CD14-positive monocyte (primary cell): ENCODE results near the gene ARHGAP15. TPM values are rescaled to one million over a fixed set of nuclear protein-coding genes. Genes with fewer than 3 reads are reported as not detected.

Source experiments
- DNase-seq, 3 donors: peaks; one replicate each; pipeline ENCODE4 v3.0.0-alpha.2; 2011 to 2022
- H2AFZ ChIP-seq: 2 replicates; pipeline ENCODE4 v1.6.0; 2012; ENCODE audit warnings: mild to moderate bottlenecking, low read depth, low read length, inconsistent platforms; ENCODE audit not compliant: insufficient read depth, poor library complexity, severe bottlenecking
- H3K27ac ChIP-seq, 2 donors: 1 replicate in 1 of 2; 2 replicates in 1 of 2; pipeline ENCODE4 v1.5.1; 2012 to 2013; ENCODE audit warnings: low read length in 2 of 2, control low read depth in 1 of 2, inconsistent platforms in 1 of 2, low read depth in 1 of 2, mild to moderate bottlenecking in 1 of 2
- H3K27me3 ChIP-seq, 2 donors: one replicate each; pipeline versions ENCODE4 v1.6.0 to v1.6.1; 2011 to 2013; ENCODE audit warnings: low read length in 2 of 2; ENCODE audit not compliant: control insufficient read depth in 2 of 2, insufficient read depth in 2 of 2
- H3K36me3 ChIP-seq, 2 donors: replicated peaks in 1 of 2; 1 replicate in 1 of 2; 2 replicates in 1 of 2; pipeline versions ENCODE4 v1.5.1 to v1.6.1; 2012 to 2013; ENCODE audit warnings: low read length in 2 of 2, control low read depth in 1 of 2, inconsistent platforms in 1 of 2, mild to moderate bottlenecking in 1 of 2; ENCODE audit not compliant: insufficient read depth in 2 of 2, control insufficient read depth in 1 of 2
- H3K4me1 ChIP-seq, 2 donors: 1 replicate in 1 of 2; 2 replicates in 1 of 2; pipeline versions ENCODE4 v1.5.1 to v1.6.1; 2012 to 2013; ENCODE audit warnings: low read length in 2 of 2, control low read depth in 1 of 2, inconsistent platforms in 1 of 2, mild to moderate bottlenecking in 1 of 2, moderate library complexity in 1 of 2; ENCODE audit not compliant: insufficient read depth in 2 of 2, control insufficient read depth in 1 of 2
- H3K4me2 ChIP-seq: replicated peaks from 2 replicates; pipeline ENCODE3; 2012; ENCODE audit warnings: low read length, moderate library complexity, mild to moderate bottlenecking; ENCODE audit not compliant: poor library complexity, severe bottlenecking; ENCODE audit errors: extremely low read depth
- H3K4me3 ChIP-seq, 3 experiments: fragments of 200-600 bp in 1 of 3; sonication (generic) in 1 of 3; replicated peaks in 1 of 3; 1 replicate in 2 of 3; 2 replicates in 1 of 3; pipeline ENCODE4 v1.5.1; 2011 to 2013; ENCODE audit warnings: low read length in 3 of 3, mild to moderate bottlenecking in 3 of 3, control low read depth in 2 of 3, low read depth in 2 of 3, inconsistent platforms in 1 of 3, moderate library complexity in 1 of 3
- H3K79me2 ChIP-seq: 2 replicates; pipeline ENCODE4 v1.6.0; 2012; ENCODE audit warnings: mild to moderate bottlenecking, control low read depth, inconsistent platforms, low read length, moderate library complexity; ENCODE audit not compliant: insufficient read depth
- H3K9ac ChIP-seq: 2 replicates; pipeline ENCODE4 v1.6.0; 2017; ENCODE audit warnings: low read length, mild to moderate bottlenecking; ENCODE audit not compliant: insufficient read depth, poor library complexity, severe bottlenecking
- H3K9me3 ChIP-seq, 2 donors: replicated peaks in 1 of 2; 1 replicate in 1 of 2; 2 replicates in 1 of 2; pipeline versions ENCODE4 v1.5.1 to v1.6.1; 2012 to 2013; ENCODE audit warnings: low read length in 2 of 2, control low read depth in 1 of 2; ENCODE audit not compliant: control insufficient read depth in 1 of 2, insufficient read depth in 1 of 2
- H4K20me1 ChIP-seq: 2 replicates; pipeline ENCODE4 v1.6.0; 2012; ENCODE audit warnings: mild to moderate bottlenecking, low read length, control low read depth, moderate library complexity; ENCODE audit not compliant: insufficient read depth
- H3K27ac Mint-ChIP-seq, 7 donors: one replicate each; pipeline ENCODE4 v1.8.0; 2020; ENCODE audit warnings: mild to moderate bottlenecking in 7 of 7, mixed read lengths in 7 of 7, moderate library complexity in 6 of 7, inconsistent platforms in 2 of 7
- H3K27me3 Mint-ChIP-seq, 3 donors: one replicate each; pipeline ENCODE4 v1.8.0; 2021 to 2022; ENCODE audit warnings: low read depth in 3 of 3, mild to moderate bottlenecking in 3 of 3, mixed read lengths in 3 of 3, moderate library complexity in 3 of 3, inconsistent platforms in 1 of 3
- H3K36me3 Mint-ChIP-seq, 2 donors: one replicate each; pipeline ENCODE4 v1.8.0; 2020; ENCODE audit warnings: mixed read lengths in 2 of 2, inconsistent platforms in 1 of 2, mild to moderate bottlenecking in 1 of 2
- H3K4me1 Mint-ChIP-seq: one replicate; pipeline ENCODE4 v1.8.0; 2020; ENCODE audit warnings: mild to moderate bottlenecking, mixed read lengths
- H3K4me3 Mint-ChIP-seq, 2 donors: one replicate each; pipeline ENCODE4 v1.8.0; 2020; ENCODE audit warnings: mild to moderate bottlenecking in 2 of 2, mixed read lengths in 2 of 2, moderate library complexity in 1 of 2
- H3K9me3 Mint-ChIP-seq, 7 donors: one replicate each; pipeline ENCODE4 v1.8.0; 2020 to 2022; ENCODE audit warnings: mixed read lengths in 7 of 7, mild to moderate bottlenecking in 6 of 7, moderate library complexity in 6 of 7, inconsistent platforms in 2 of 7
- CTCF ChIP-seq: fragments of 200-600 bp; IDR thresholded peaks from one replicate; pipeline ENCODE4 v1.8.0; 2022; ENCODE audit warnings: antibody characterized with exemption, mild to moderate bottlenecking
- WGBS: methylation state at CpG from one replicate; pipeline ENCODE4 v1.1.5; 2013; ENCODE audit warnings: missing lambda C conversion rate; ENCODE audit not compliant: insufficient coverage; 5-methylcytosine and 5-hydroxymethylcytosine counted together
- intact Hi-C, 2 donors: fragments of 100-400 bp; cut with micrococcal nuclease; formaldehyde crosslinking; loops; one replicate each; pipeline versions ENCODE4 v1.15.0 to v1.15.1; 2023
- polyA plus RNA-seq, 3 donors: library from polyadenylated mRNA; depleted of rRNA in 1 of 3; unstranded in 2 of 3; stranded (reverse) in 1 of 3; fragments of 300-500 nt in 2 of 3; fragments of >200 nt in 1 of 3; fragmentation: Illumina TruSeq in 2 of 3; gene quantifications; 1 replicate in 2 of 3; 2 replicates in 1 of 3; pipeline ENCODE4 v1.2.3, GENCODE V29; 2012 to 2021

Gene ARHGAP15
- polyA plus RNA-seq, 3 donors: 35.4 to 50.9 (median 50.7) TPM

GRCh38 chr2:143740431-143740830 lies 611.2 kb downstream of the ARHGAP15 start:
- Histone ChIP-seq H3K9ac (no peak overlapping the region), H4K20me1 (no peaks in the 10 kb centered on the region), H3K27ac (no peak overlapping the region), H2AFZ (no peak overlapping the region), H3K4me3 (no peak overlapping the region), H3K79me2 (no peaks in the 10 kb centered on the region), H3K36me3 (peaks cover 0 to 30% of the 10 kb centered on the region in 2 donors), H3K9me3 (no peaks in the 10 kb centered on the region), H3K4me2 (no peak overlapping the region), H3K27me3 (no peaks in the 10 kb centered on the region), H3K4me1 (no peaks in the 10 kb centered on the region)
- WGBS: 100% methylated on average over 5 of the region's 5 CpGs
- Mint-ChIP-seq H3K4me3 (no peak overlapping the region), H3K27ac (no peak overlapping the region), H3K9me3 (peaks cover 0 to 1% (median 0%) of the 10 kb centered on the region in 7 donors), H3K4me1 (peaks cover 2% of the 10 kb centered on the region), H3K36me3 (peaks cover 27 to 36% of the 10 kb centered on the region in 2 donors), H3K27me3 (no peaks in the 10 kb centered on the region)
- intact Hi-C loops: no loop called here
- TF ChIP-seq CTCF: no peak
- DNase-seq: no peak

GRCh38 chr2:143741205-143741604 lies 612.0 kb downstream of the ARHGAP15 start:
- no peak overlapping the region for H3K27ac Mint-ChIP-seq
- Histone ChIP-seq H3K4me3 (no peak overlapping the region), H3K36me3 (peaks cover 0 to 22% of the 10 kb centered on the region in 2 donors), H4K20me1 (no peaks in the 10 kb centered on the region), H3K9me3 (no peaks in the 10 kb centered on the region), H3K27me3 (no peaks in the 10 kb centered on the region), H3K79me2 (no peaks in the 10 kb centered on the region), H3K9ac (no peak overlapping the region), H3K27ac (no peak overlapping the region), H3K4me2 (no peak overlapping the region), H2AFZ (no peak overlapping the region), H3K4me1 (no peaks in the 10 kb centered on the region)
- peaks cover 2% of the 10 kb centered on the region for H3K4me1 Mint-ChIP-seq
- TF ChIP-seq CTCF: no peak
- H3K9me3 Mint-ChIP-seq: peaks cover 0 to under 1% (median 0%) of the 10 kb centered on the region in 7 donors
- DNase-seq: no peak
- no peaks in the 10 kb centered on the region for H3K27me3 Mint-ChIP-seq
- H3K4me3 Mint-ChIP-seq: no peak overlapping the region
- peaks cover 25 to 33% of the 10 kb centered on the region in 2 donors for H3K36me3 Mint-ChIP-seq
- intact Hi-C loops: loop anchor here in 1 of 2 donors (1.0 kb wide), 1 partner anchor 30 kb away; no protein-coding TSS in a partner anchor
